GM23338 (cell line): ENCODE results near the gene ATP1B3. TPM values are rescaled to one million over a fixed set of nuclear protein-coding genes. Genes with fewer than 3 reads are reported as not detected.

Experiments used
- ATAC-seq: fragments of 200-7000 bp; cut with Tn5 transposase; 3 replicates; pipeline ENCODE4 v1.9.1; 2020
- DNase-seq: peaks from one replicate; pipeline ENCODE4 v3.0.0-alpha.2; 2015; ENCODE audit warnings: low spot score
- H2AFZ ChIP-seq: fragments of 200-600 bp; sonication (generic); 2 replicates; pipeline ENCODE4 v1.8.0; 2016; ENCODE audit warnings: antibody characterized with exemption, mild to moderate bottlenecking, moderate library complexity
- H3F3A ChIP-seq: fragments of 200-600 bp; sonication (generic); replicated peaks from 2 replicates; pipeline ENCODE4 v1.8.0; 2017; ENCODE audit warnings: antibody characterized with exemption, mixed run types, low read depth
- H3K27ac ChIP-seq: fragments of 200-600 bp; sonication (generic); 2 replicates; pipeline ENCODE4 v1.6.1; 2016; ENCODE audit warnings: low read depth
- H3K27me3 ChIP-seq: fragments of 200-600 bp; sonication (generic); 2 replicates; pipeline ENCODE4 v1.8.0; 2016; ENCODE audit warnings: mild to moderate bottlenecking, mixed run types, moderate library complexity; ENCODE audit not compliant: insufficient read depth
- H3K36me3 ChIP-seq: fragments of 200-600 bp; sonication (generic); 2 replicates; pipeline ENCODE4 v1.8.0; 2016; ENCODE audit warnings: mild to moderate bottlenecking; ENCODE audit not compliant: insufficient read depth
- H3K4me1 ChIP-seq: fragments of 200-600 bp; sonication (generic); 2 replicates; pipeline ENCODE4 v1.8.0; 2016; ENCODE audit warnings: mild to moderate bottlenecking, moderate library complexity; ENCODE audit not compliant: insufficient read depth
- H3K4me2 ChIP-seq: fragments of 200-600 bp; sonication (generic); 2 replicates; pipeline ENCODE4 v1.7.1; 2017; ENCODE audit warnings: mixed run types
- H3K4me3 ChIP-seq: fragments of 200-600 bp; sonication (generic); 2 replicates; pipeline ENCODE4 v1.6.1; 2016; ENCODE audit warnings: mixed run types
- H3K79me2 ChIP-seq: fragments of 200-600 bp; sonication (generic); replicated peaks from 2 replicates; pipeline ENCODE4 v1.8.0; 2017; ENCODE audit warnings: mild to moderate bottlenecking; ENCODE audit not compliant: insufficient read depth
- H3K9me2 ChIP-seq: fragments of 200-600 bp; sonication (generic); 2 replicates; pipeline ENCODE4 v1.8.0; 2017; ENCODE audit not compliant: insufficient read depth
- H4K20me1 ChIP-seq: fragments of 200-600 bp; sonication (generic); replicated peaks from 2 replicates; pipeline ENCODE4 v1.8.0; 2017; ENCODE audit warnings: mild to moderate bottlenecking; ENCODE audit not compliant: insufficient read depth
- H3K27ac Mint-ChIP-seq: 2 replicates; pipeline ENCODE4 v1.8.0; 2020; ENCODE audit warnings: inconsistent platforms, mild to moderate bottlenecking, moderate library complexity, mixed read lengths
- H3K27me3 Mint-ChIP-seq: 3 replicates; pipeline ENCODE4 v1.8.0; 2022; ENCODE audit warnings: low read depth, mild to moderate bottlenecking, moderate library complexity, mixed read lengths, inconsistent platforms; ENCODE audit not compliant: insufficient read depth, poor library complexity
- H3K36me3 Mint-ChIP-seq: 3 replicates; pipeline ENCODE4 v1.8.0; 2021; ENCODE audit warnings: low read depth, mild to moderate bottlenecking, inconsistent platforms, moderate library complexity, mixed read lengths
- H3K4me1 Mint-ChIP-seq: 3 replicates; pipeline ENCODE4 v1.8.0; 2020; ENCODE audit warnings: mild to moderate bottlenecking, inconsistent platforms, mixed read lengths
- H3K4me3 Mint-ChIP-seq: 3 replicates; pipeline ENCODE4 v1.8.0; 2021; ENCODE audit warnings: moderate library complexity, mild to moderate bottlenecking, inconsistent platforms, mixed read lengths
- H3K9me3 Mint-ChIP-seq: 3 replicates; pipeline ENCODE4 v1.8.0; 2020; ENCODE audit warnings: moderate library complexity, mild to moderate bottlenecking, inconsistent platforms, mixed read lengths
- EZH2 ChIP-seq: fragments of 200-600 bp; sonication (generic); IDR thresholded peaks from one replicate; pipeline ENCODE4 v1.8.0; 2017; ENCODE audit warnings: antibody characterized with exemption, mild to moderate bottlenecking, low read depth; ENCODE audit not compliant: unreplicated experiment
- JUNB ChIP-seq: IDR thresholded peaks from one replicate; pipeline ENCODE4 v1.6.1; 2016; ENCODE audit warnings: antibody characterized with exemption; ENCODE audit not compliant: unreplicated experiment
- NANOG ChIP-seq: IDR thresholded peaks from 2 replicates; pipeline ENCODE4 v1.6.1; 2016; ENCODE audit warnings: antibody characterized with exemption, borderline replicate concordance
- STAT1 ChIP-seq: IDR thresholded peaks from one replicate; pipeline ENCODE4 v1.6.1; 2016; ENCODE audit warnings: antibody characterized with exemption; ENCODE audit not compliant: unreplicated experiment
- ZNF114 ChIP-seq: fragments of 250-450 bp; sonication (Bioruptor Pico); IDR thresholded peaks from 2 replicates; pipeline ENCODE4 v1.5.0; 2020; ENCODE audit warnings: mild to moderate bottlenecking, moderate library complexity
- polyA plus RNA-seq: library from polyadenylated mRNA; unstranded; fragments of >200 nt; fragmentation: Nextera tagmentation; extraction: Ambion mirVana; gene quantifications from 2 replicates; pipeline ENCODE4 v1.2.1, GENCODE V29; 2016
- total RNA-seq: library from RNA; depleted of rRNA; stranded (reverse); fragments of >200 nt; shearing (Covaris generic); gene quantifications from 2 replicates; pipeline ENCODE4 v1.2.3, GENCODE V29; 2014
- TF ChIP-seq, protein P1 (sequence below): IDR thresholded peaks from one replicate; pipeline ENCODE4 v1.6.1; 2018; ENCODE audit warnings: antibody characterized with exemption; ENCODE audit not compliant: unreplicated experiment
- TF ChIP-seq, protein P2 (sequence below): IDR thresholded peaks from 2 replicates; pipeline ENCODE4 v1.6.1; 2016; ENCODE audit warnings: antibody characterized with exemption
- TF ChIP-seq, protein P3 (sequence below): fragments of 250-450 bp; sonication (Bioruptor Pico); IDR thresholded peaks from 2 replicates; pipeline ENCODE4 v1.5.0; 2020; ENCODE audit warnings: mild to moderate bottlenecking, moderate library complexity
- TF ChIP-seq, protein P4 (sequence below), 2 experiments: fragments of 200-600 bp in 1 of 2; sonication (generic) in 1 of 2; conservative IDR thresholded peaks; 2 replicates each; pipeline versions ENCODE4 v1.5.1 to v1.6.1; 2016 to 2017; ENCODE audit warnings: antibody characterized with exemption in 2 of 2, low read depth in 2 of 2, mild to moderate bottlenecking in 2 of 2, moderate library complexity in 1 of 2

ATP1B3 gene
- total and polyA plus RNA-seq, 2 experiments from 2014 or later, result 135 to 315 TPM

DNA sequence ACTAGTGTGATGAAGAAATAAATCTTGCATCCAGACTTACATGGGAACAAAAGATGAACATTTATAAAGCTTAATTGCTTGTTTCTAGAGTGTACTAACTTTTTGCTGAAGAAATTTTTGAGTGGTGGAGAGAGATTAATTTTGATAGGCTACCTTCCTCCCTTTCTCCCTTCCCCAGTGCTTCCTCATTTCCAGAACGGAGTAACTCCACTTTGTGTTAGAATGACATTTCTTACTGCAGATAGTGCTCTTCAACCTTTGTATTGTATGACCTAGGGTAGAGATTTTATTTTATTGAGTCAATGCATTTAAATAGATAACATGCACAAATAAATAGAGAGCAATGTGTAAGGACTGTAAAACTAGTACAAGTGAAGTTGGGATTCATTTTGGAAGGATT, 1.9 kb downstream of the ATP1B3 start (continued):
- TF ChIP-seq, protein P1, sequence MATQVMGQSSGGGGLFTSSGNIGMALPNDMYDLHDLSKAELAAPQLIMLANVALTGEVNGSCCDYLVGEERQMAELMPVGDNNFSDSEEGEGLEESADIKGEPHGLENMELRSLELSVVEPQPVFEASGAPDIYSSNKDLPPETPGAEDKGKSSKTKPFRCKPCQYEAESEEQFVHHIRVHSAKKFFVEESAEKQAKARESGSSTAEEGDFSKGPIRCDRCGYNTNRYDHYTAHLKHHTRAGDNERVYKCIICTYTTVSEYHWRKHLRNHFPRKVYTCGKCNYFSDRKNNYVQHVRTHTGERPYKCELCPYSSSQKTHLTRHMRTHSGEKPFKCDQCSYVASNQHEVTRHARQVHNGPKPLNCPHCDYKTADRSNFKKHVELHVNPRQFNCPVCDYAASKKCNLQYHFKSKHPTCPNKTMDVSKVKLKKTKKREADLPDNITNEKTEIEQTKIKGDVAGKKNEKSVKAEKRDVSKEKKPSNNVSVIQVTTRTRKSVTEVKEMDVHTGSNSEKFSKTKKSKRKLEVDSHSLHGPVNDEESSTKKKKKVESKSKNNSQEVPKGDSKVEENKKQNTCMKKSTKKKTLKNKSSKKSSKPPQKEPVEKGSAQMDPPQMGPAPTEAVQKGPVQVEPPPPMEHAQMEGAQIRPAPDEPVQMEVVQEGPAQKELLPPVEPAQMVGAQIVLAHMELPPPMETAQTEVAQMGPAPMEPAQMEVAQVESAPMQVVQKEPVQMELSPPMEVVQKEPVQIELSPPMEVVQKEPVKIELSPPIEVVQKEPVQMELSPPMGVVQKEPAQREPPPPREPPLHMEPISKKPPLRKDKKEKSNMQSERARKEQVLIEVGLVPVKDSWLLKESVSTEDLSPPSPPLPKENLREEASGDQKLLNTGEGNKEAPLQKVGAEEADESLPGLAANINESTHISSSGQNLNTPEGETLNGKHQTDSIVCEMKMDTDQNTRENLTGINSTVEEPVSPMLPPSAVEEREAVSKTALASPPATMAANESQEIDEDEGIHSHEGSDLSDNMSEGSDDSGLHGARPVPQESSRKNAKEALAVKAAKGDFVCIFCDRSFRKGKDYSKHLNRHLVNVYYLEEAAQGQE, result no peak

DNA sequence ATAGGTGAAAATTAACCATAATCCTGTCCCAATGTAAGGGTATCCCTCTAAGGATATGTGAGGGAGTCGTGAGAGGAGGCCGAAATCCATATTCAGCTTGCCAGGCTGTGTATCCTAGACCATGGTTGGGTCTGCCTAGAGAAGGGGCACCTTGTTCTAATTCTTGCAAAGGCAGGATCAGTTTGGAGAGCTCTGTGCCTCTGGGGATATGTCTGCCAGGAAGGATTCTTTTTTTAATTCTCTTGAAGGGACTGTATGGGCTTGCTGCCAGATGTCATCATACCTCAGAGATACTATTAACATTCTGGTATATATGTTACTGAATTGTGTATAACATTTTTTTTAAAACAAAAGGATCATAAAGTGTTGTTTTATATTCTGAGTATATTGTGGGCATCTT, 2.4 kb downstream of the ATP1B3 start:
- peaks cover 18% of the 10 kb centered on the region for H3K4me1 ChIP-seq
- no peak for DNase-seq
- peaks cover 8% of the 10 kb centered on the region; the same call in 1 of the 2 replicates for H3K36me3 ChIP-seq
- peaks cover 54% of the 10 kb centered on the region for H4K20me1 ChIP-seq
- H3K9me3 Mint-ChIP-seq, result no peaks in the 10 kb centered on the region
- no peak overlapping the region for H3K27ac ChIP-seq
- peaks cover 35% of the 10 kb centered on the region for H3K4me1 Mint-ChIP-seq
- peaks cover 14% of the 10 kb centered on the region for H3K36me3 Mint-ChIP-seq
- no peaks in the 10 kb centered on the region for H3F3A ChIP-seq
- peak overlapping the region; percentile 71 for H3K4me3 ChIP-seq
- H3K79me2 ChIP-seq, result peaks cover 67% of the 10 kb centered on the region
- H3K27ac Mint-ChIP-seq, result no peak overlapping the region
- peak overlapping the region; percentile 89 for H3K4me2 ChIP-seq
- H3K9me2 ChIP-seq, result no peaks in the 10 kb centered on the region
- H3K4me3 Mint-ChIP-seq, result peak overlapping the region; percentile 92
- H2AFZ ChIP-seq, result no peak overlapping the region
- no peaks in the 10 kb centered on the region for H3K27me3 ChIP-seq
- no peak for ATAC-seq
- H3K27me3 Mint-ChIP-seq, result peaks cover 13% of the 10 kb centered on the region
- no peak for TF ChIP-seq JUNB
- TF ChIP-seq, protein P2, sequence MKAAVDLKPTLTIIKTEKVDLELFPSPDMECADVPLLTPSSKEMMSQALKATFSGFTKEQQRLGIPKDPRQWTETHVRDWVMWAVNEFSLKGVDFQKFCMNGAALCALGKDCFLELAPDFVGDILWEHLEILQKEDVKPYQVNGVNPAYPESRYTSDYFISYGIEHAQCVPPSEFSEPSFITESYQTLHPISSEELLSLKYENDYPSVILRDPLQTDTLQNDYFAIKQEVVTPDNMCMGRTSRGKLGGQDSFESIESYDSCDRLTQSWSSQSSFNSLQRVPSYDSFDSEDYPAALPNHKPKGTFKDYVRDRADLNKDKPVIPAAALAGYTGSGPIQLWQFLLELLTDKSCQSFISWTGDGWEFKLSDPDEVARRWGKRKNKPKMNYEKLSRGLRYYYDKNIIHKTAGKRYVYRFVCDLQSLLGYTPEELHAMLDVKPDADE, result no peak
- TF ChIP-seq, protein P3, sequence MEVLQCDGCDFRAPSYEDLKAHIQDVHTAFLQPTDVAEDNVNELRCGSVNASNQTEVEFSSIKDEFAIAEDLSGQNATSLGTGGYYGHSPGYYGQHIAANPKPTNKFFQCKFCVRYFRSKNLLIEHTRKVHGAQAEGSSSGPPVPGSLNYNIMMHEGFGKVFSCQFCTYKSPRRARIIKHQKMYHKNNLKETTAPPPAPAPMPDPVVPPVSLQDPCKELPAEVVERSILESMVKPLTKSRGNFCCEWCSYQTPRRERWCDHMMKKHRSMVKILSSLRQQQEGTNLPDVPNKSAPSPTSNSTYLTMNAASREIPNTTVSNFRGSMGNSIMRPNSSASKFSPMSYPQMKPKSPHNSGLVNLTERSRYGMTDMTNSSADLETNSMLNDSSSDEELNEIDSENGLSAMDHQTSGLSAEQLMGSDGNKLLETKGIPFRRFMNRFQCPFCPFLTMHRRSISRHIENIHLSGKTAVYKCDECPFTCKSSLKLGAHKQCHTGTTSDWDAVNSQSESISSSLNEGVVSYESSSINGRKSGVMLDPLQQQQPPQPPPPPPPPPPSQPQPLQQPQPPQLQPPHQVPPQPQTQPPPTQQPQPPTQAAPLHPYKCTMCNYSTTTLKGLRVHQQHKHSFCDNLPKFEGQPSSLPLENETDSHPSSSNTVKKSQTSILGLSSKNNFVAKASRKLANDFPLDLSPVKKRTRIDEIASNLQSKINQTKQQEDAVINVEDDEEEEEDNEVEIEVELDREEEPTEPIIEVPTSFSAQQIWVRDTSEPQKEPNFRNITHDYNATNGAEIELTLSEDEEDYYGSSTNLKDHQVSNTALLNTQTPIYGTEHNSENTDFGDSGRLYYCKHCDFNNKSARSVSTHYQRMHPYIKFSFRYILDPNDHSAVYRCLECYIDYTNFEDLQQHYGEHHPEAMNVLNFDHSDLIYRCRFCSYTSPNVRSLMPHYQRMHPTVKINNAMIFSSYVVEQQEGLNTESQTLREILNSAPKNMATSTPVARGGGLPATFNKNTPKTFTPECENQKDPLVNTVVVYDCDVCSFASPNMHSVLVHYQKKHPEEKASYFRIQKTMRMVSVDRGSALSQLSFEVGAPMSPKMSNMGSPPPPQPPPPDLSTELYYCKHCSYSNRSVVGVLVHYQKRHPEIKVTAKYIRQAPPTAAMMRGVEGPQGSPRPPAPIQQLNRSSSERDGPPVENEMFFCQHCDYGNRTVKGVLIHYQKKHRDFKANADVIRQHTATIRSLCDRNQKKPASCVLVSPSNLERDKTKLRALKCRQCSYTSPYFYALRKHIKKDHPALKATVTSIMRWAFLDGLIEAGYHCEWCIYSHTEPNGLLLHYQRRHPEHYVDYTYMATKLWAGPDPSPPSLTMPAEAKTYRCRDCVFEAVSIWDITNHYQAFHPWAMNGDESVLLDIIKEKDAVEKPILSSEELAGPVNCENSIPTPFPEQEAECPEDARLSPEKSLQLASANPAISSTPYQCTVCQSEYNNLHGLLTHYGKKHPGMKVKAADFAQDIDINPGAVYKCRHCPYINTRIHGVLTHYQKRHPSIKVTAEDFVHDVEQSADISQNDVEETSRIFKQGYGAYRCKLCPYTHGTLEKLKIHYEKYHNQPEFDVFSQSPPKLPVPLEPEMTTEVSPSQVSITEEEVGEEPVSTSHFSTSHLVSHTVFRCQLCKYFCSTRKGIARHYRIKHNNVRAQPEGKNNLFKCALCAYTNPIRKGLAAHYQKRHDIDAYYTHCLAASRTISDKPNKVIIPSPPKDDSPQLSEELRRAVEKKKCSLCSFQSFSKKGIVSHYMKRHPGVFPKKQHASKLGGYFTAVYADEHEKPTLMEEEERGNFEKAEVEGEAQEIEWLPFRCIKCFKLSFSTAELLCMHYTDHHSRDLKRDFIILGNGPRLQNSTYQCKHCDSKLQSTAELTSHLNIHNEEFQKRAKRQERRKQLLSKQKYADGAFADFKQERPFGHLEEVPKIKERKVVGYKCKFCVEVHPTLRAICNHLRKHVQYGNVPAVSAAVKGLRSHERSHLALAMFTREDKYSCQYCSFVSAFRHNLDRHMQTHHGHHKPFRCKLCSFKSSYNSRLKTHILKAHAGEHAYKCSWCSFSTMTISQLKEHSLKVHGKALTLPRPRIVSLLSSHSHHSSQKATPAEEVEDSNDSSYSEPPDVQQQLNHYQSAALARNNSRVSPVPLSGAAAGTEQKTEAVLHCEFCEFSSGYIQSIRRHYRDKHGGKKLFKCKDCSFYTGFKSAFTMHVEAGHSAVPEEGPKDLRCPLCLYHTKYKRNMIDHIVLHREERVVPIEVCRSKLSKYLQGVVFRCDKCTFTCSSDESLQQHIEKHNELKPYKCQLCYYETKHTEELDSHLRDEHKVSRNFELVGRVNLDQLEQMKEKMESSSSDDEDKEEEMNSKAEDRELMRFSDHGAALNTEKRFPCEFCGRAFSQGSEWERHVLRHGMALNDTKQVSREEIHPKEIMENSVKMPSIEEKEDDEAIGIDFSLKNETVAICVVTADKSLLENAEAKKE (CRISPR knock-in tag), result no peak
- TF ChIP-seq, protein P4, sequence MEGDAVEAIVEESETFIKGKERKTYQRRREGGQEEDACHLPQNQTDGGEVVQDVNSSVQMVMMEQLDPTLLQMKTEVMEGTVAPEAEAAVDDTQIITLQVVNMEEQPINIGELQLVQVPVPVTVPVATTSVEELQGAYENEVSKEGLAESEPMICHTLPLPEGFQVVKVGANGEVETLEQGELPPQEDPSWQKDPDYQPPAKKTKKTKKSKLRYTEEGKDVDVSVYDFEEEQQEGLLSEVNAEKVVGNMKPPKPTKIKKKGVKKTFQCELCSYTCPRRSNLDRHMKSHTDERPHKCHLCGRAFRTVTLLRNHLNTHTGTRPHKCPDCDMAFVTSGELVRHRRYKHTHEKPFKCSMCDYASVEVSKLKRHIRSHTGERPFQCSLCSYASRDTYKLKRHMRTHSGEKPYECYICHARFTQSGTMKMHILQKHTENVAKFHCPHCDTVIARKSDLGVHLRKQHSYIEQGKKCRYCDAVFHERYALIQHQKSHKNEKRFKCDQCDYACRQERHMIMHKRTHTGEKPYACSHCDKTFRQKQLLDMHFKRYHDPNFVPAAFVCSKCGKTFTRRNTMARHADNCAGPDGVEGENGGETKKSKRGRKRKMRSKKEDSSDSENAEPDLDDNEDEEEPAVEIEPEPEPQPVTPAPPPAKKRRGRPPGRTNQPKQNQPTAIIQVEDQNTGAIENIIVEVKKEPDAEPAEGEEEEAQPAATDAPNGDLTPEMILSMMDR (conservative IDR thresholded peaks at IDR 0.05; ENCODE audit: low read depth in 2 of 2), result no peak
- TF ChIP-seq, protein P1, result no peak
- no peak for TF ChIP-seq ZNF114
- no peak for TF ChIP-seq NANOG
- no peak for TF ChIP-seq STAT1
- TF ChIP-seq EZH2, result no peak
